Osteoblast (primary cell): ENCODE data around the gene CACNA1C. TPM values are rescaled to one million over a fixed set of nuclear protein-coding genes. Genes with fewer than 3 reads are reported as not detected.

Experiments used
- DNase-seq: peaks from one replicate; pipeline ENCODE4 v3.0.0; 2011; ENCODE audit warnings: low spot score, mixed read lengths; ENCODE audit not compliant: insufficient read length; ENCODE audit errors: missing footprints
- H2AFZ ChIP-seq: 2 replicates; pipeline ENCODE4 v1.6.0; 2011; ENCODE audit warnings: mild to moderate bottlenecking, low read length
- H3K27ac ChIP-seq: 2 replicates; pipeline ENCODE4 v1.5.1; 2011; ENCODE audit warnings: mild to moderate bottlenecking, low read depth, low read length, moderate library complexity
- H3K27me3 ChIP-seq: 2 replicates; pipeline ENCODE4 v1.6.0; 2012; ENCODE audit warnings: mild to moderate bottlenecking, control low read depth, inconsistent platforms, low read length, moderate library complexity; ENCODE audit not compliant: insufficient read depth
- H3K36me3 ChIP-seq: 2 replicates; pipeline ENCODE4 v1.5.1; 2011; ENCODE audit warnings: mild to moderate bottlenecking, low read length, control low read depth, moderate library complexity; ENCODE audit not compliant: insufficient read depth
- H3K4me1 ChIP-seq: 2 replicates; pipeline ENCODE4 v1.5.1; 2011; ENCODE audit warnings: mild to moderate bottlenecking, low read length, control low read depth, moderate library complexity; ENCODE audit not compliant: insufficient read depth
- H3K4me2 ChIP-seq: 2 replicates; pipeline ENCODE4 v1.6.0; 2011; ENCODE audit warnings: mild to moderate bottlenecking, low read length; ENCODE audit not compliant: insufficient read depth
- H3K4me3 ChIP-seq: fragments of 200-600 bp; sonication (generic); 3 replicates; pipeline ENCODE4 v1.5.1; 2012; ENCODE audit warnings: mild to moderate bottlenecking, low read length, inconsistent platforms; ENCODE audit not compliant: insufficient read depth
- H3K79me2 ChIP-seq: 2 replicates; pipeline ENCODE4 v1.6.0; 2012; ENCODE audit warnings: mild to moderate bottlenecking, low read length, control low read depth, inconsistent platforms; ENCODE audit not compliant: insufficient read depth
- H3K9me3 ChIP-seq: 2 replicates; pipeline ENCODE4 v1.5.1; 2011; ENCODE audit warnings: low read depth, low read length, control low read depth
- H4K20me1 ChIP-seq: 2 replicates; pipeline ENCODE4 v1.6.0; 2012; ENCODE audit warnings: mild to moderate bottlenecking, low read length, control low read depth; ENCODE audit not compliant: insufficient read depth
- CTCF ChIP-seq: IDR thresholded peaks from 2 replicates; pipeline ENCODE4 v1.5.1; 2011; ENCODE audit warnings: mild to moderate bottlenecking, low read depth, low read length, moderate library complexity; ENCODE audit errors: extremely low read depth
- total RNA-seq: library from RNA; depleted of rRNA; stranded (reverse); fragments of >200 nt; gene quantifications from 2 replicates; pipeline ENCODE4 v1.2.3, GENCODE V29; 2012

CACNA1C gene
- total RNA-seq, 1 donor: 19.2 TPM

DNA sequence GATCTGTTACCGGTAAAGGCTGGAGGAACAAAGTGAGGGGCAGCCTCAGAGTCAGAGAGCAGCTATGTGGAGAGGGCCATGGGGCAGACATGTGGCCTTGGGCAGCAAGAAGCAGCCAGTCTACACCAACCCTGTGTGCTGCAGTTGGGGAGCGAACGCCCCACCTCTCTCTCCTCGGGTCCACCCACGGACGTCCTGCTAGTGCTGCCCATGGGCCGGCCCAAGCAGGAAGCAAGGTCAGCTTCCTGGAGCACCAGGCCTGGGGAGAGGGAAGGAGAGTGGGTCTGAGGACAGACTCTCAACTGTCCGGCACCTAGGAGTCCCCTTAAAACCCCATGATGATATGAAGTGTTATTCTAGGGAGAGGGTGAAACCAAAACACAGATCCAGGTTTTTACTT lies 487.2 kb downstream of the CACNA1C start:
- Histone ChIP-seq H3K4me3 (no peak overlapping the region), H4K20me1 (no peaks in the 10 kb centered on the region), H2AFZ (no peak overlapping the region), H3K4me1 (no peaks in the 10 kb centered on the region), H3K4me2 (no peak overlapping the region), H3K27ac (no peak overlapping the region), H3K36me3 (no peaks in the 10 kb centered on the region), H3K27me3 (no peaks in the 10 kb centered on the region), H3K9me3 (no peaks in the 10 kb centered on the region), H3K79me2 (no peaks in the 10 kb centered on the region)
- no peak for DNase-seq
- no peak for TF ChIP-seq CTCF

- TF ChIP-seq CTCF: no peak
Observed at GRCh38 chr12:2540535-2540941, 487.8 kb downstream of the CACNA1C start.

GRCh38 chr12:2541631-2542204 lies 488.9 kb downstream of the CACNA1C start:
- no peak for DNase-seq
- H3K4me3 ChIP-seq: no peak overlapping the region
- no peaks in the 10 kb centered on the region for H4K20me1 ChIP-seq
- no peaks in the 10 kb centered on the region for H3K79me2 ChIP-seq
- H3K27me3 ChIP-seq: no peaks in the 10 kb centered on the region
- H3K4me2 ChIP-seq: no peak overlapping the region
- H3K4me1 ChIP-seq: no peaks in the 10 kb centered on the region
- no peak overlapping the region for H2AFZ ChIP-seq
- no peaks in the 10 kb centered on the region for H3K9me3 ChIP-seq
- TF ChIP-seq CTCF: no peak
- no peaks in the 10 kb centered on the region for H3K36me3 ChIP-seq
- no peak overlapping the region for H3K27ac ChIP-seq

More at GRCh38 chr12:2540535-2540941, 487.8 kb downstream of the CACNA1C start:
- H3K27me3 ChIP-seq: no peaks in the 10 kb centered on the region
- no peak for DNase-seq
- H3K9me3 ChIP-seq: no peaks in the 10 kb centered on the region
- no peaks in the 10 kb centered on the region for H4K20me1 ChIP-seq
- H3K4me2 ChIP-seq: no peak overlapping the region
- H3K4me3 ChIP-seq: no peak overlapping the region
- no peaks in the 10 kb centered on the region for H3K79me2 ChIP-seq
- no peak overlapping the region for H2AFZ ChIP-seq
- H3K4me1 ChIP-seq: no peaks in the 10 kb centered on the region
- no peak overlapping the region for H3K27ac ChIP-seq
- H3K36me3 ChIP-seq: no peaks in the 10 kb centered on the region

DNA sequence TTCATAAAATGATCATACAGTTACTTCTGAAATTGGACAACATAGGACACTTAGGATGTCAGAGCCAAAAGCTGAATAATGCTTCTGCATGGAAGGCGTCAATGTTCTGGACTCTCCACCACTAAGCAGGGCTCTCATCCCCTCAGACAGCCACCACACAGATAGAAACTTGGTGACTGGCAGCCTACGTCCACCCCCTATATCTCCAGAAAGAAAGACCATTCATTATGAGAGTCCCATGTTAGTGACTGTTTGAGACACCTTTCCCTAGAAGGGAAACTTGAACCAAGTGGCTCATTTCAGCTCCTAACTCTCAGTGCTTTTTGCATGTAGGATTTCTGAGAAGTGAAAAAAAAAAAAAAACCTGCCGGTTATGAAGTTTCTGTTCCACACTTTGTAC lies 491.0 kb downstream of the CACNA1C start:
- Histone ChIP-seq H3K4me2 (no peak overlapping the region), H3K4me3 (no peak overlapping the region), H2AFZ (no peak overlapping the region), H3K79me2 (no peaks in the 10 kb centered on the region), H4K20me1 (no peaks in the 10 kb centered on the region), H3K27me3 (no peaks in the 10 kb centered on the region), H3K27ac (no peak overlapping the region), H3K4me1 (no peaks in the 10 kb centered on the region), H3K9me3 (no peaks in the 10 kb centered on the region), H3K36me3 (no peaks in the 10 kb centered on the region)
- TF ChIP-seq CTCF: no peak
- DNase-seq: no peak
